ENCODE data around the gene FAM228A.

FAM228A gene

GRCh38 chr2:24152413-24153197 is 22.2 kb upstream of the FAM228A start:
- H3K27ac ChIP-seq (ENCODE audit: poor library complexity, severe bottlenecking): no peak overlapping the region
- DNase-seq (ENCODE audit: low spot score): no peak
- no peak for ATAC-seq (ENCODE audit: low read depth)
- no peak for TF ChIP-seq CTCF (IDR thresholded peaks at IDR 0.05; ENCODE audit: poor library complexity, severe bottlenecking)
- H3K4me3 ChIP-seq (ENCODE audit: severe bottlenecking): no peak overlapping the region
- H3K9me3 ChIP-seq (ENCODE audit: severe bottlenecking): peaks cover 3% of the 10 kb centered on the region
- no peaks in the 10 kb centered on the region for H3K4me1 ChIP-seq (ENCODE audit: insufficient read depth, poor library complexity, severe bottlenecking)
- no peaks in the 10 kb centered on the region for H3K27me3 ChIP-seq (ENCODE audit: insufficient read depth, poor library complexity, severe bottlenecking)
- no peaks in the 10 kb centered on the region for H3K36me3 ChIP-seq (ENCODE audit: low read depth)

- H3K4me1 ChIP-seq (ENCODE audit: insufficient read depth, poor library complexity, severe bottlenecking): no peaks in the 10 kb centered on the region
- ATAC-seq (ENCODE audit: low read depth) (no peak), DNase-seq (ENCODE audit: low spot score) (no peak)
- no peaks in the 10 kb centered on the region for H3K9me3 ChIP-seq (ENCODE audit: severe bottlenecking)
- H3K27me3 ChIP-seq (ENCODE audit: insufficient read depth, poor library complexity, severe bottlenecking): no peaks in the 10 kb centered on the region
- no peak for TF ChIP-seq CTCF (IDR thresholded peaks at IDR 0.05; ENCODE audit: poor library complexity, severe bottlenecking)
- no peak overlapping the region for H3K27ac ChIP-seq (ENCODE audit: poor library complexity, severe bottlenecking)
- H3K36me3 ChIP-seq (ENCODE audit: low read depth): no peaks in the 10 kb centered on the region
- H3K4me3 ChIP-seq (ENCODE audit: severe bottlenecking): no peak overlapping the region
Measured at GRCh38 chr2:24153478-24153877, 21.4 kb upstream of the FAM228A start.

- H3K9me3 ChIP-seq (ENCODE audit: severe bottlenecking): no peaks in the 10 kb centered on the region
- no peaks in the 10 kb centered on the region for H3K36me3 ChIP-seq (ENCODE audit: low read depth)
- H3K27me3 ChIP-seq (ENCODE audit: insufficient read depth, poor library complexity, severe bottlenecking): no peaks in the 10 kb centered on the region
- ATAC-seq (ENCODE audit: low read depth) (no peak), DNase-seq (ENCODE audit: low spot score) (no peak)
- no peak overlapping the region for H3K4me3 ChIP-seq (ENCODE audit: severe bottlenecking)
- H3K27ac ChIP-seq (ENCODE audit: poor library complexity, severe bottlenecking): no peak overlapping the region
- no peaks in the 10 kb centered on the region for H3K4me1 ChIP-seq (ENCODE audit: insufficient read depth, poor library complexity, severe bottlenecking)
- TF ChIP-seq CTCF (IDR thresholded peaks at IDR 0.05; ENCODE audit: poor library complexity, severe bottlenecking): no peak
Measured at GRCh38 chr2:24158131-24158530, 16.7 kb upstream of the FAM228A start.

- H3K27me3 ChIP-seq (ENCODE audit: insufficient read depth, poor library complexity, severe bottlenecking): no peaks in the 10 kb centered on the region
- H3K36me3 ChIP-seq (ENCODE audit: low read depth): no peaks in the 10 kb centered on the region
- no peak overlapping the region for H3K27ac ChIP-seq (ENCODE audit: poor library complexity, severe bottlenecking)
- ATAC-seq (ENCODE audit: low read depth) (no peak), DNase-seq (ENCODE audit: low spot score) (no peak)
- H3K4me1 ChIP-seq (ENCODE audit: insufficient read depth, poor library complexity, severe bottlenecking): no peaks in the 10 kb centered on the region
- no peak for TF ChIP-seq CTCF (IDR thresholded peaks at IDR 0.05; ENCODE audit: poor library complexity, severe bottlenecking)
- no peak overlapping the region for H3K4me3 ChIP-seq (ENCODE audit: severe bottlenecking)
- H3K9me3 ChIP-seq (ENCODE audit: severe bottlenecking): no peaks in the 10 kb centered on the region
Measured at GRCh38 chr2:24159708-24160107, 15.1 kb upstream of the FAM228A start.

GRCh38 chr2:24160761-24161160 is 14.1 kb upstream of the FAM228A start:
- H3K9me3 ChIP-seq (ENCODE audit: severe bottlenecking): no peaks in the 10 kb centered on the region
- H3K27ac ChIP-seq (ENCODE audit: poor library complexity, severe bottlenecking): no peak overlapping the region
- no peaks in the 10 kb centered on the region for H3K27me3 ChIP-seq (ENCODE audit: insufficient read depth, poor library complexity, severe bottlenecking)
- DNase-seq (ENCODE audit: low spot score) (no peak), ATAC-seq (ENCODE audit: low read depth) (no peak)
- no peaks in the 10 kb centered on the region for H3K36me3 ChIP-seq (ENCODE audit: low read depth)
- no peaks in the 10 kb centered on the region for H3K4me1 ChIP-seq (ENCODE audit: insufficient read depth, poor library complexity, severe bottlenecking)
- TF ChIP-seq CTCF (IDR thresholded peaks at IDR 0.05; ENCODE audit: poor library complexity, severe bottlenecking): no peak
- H3K4me3 ChIP-seq (ENCODE audit: severe bottlenecking): no peak overlapping the region
